Neural cell (in vitro differentiated cells): ENCODE results near the gene ZXDC. TPM values are rescaled to one million over a fixed set of nuclear protein-coding genes. Genes with fewer than 3 reads are reported as not detected.

ENCODE experiments used
- H2AFZ ChIP-seq: fragments of 200-600, 300-800 bp; sonication (generic), shearing (Covaris generic); 2 replicates; pipeline ENCODE4 v1.6.0; 2014; ENCODE audit warnings: low read depth, mild to moderate bottlenecking, antibody characterized with exemption, low read length, moderate library complexity
- H3F3A ChIP-seq: fragments of 200-600 bp; shearing (Covaris generic); 2 replicates; pipeline ENCODE4 v1.6.1; 2016; ENCODE audit warnings: mild to moderate bottlenecking, moderate library complexity, mixed read lengths, antibody characterized with exemption, low read length; ENCODE audit not compliant: insufficient read depth, poor library complexity, severe bottlenecking
- H3K27ac ChIP-seq: fragments of 200-600, 300-800 bp; sonication (generic), shearing (Covaris generic); 2 replicates; pipeline ENCODE4 v1.5.1; 2014; ENCODE audit warnings: mild to moderate bottlenecking, low read length, moderate library complexity
- H3K27me3 ChIP-seq: fragments of 300-800, 200-600 bp; sonication (generic), shearing (Covaris generic); 2 replicates; pipeline ENCODE4 v1.6.0; 2014; ENCODE audit warnings: mild to moderate bottlenecking, low read depth, low read length, moderate library complexity; ENCODE audit not compliant: insufficient read depth
- H3K36me3 ChIP-seq: fragments of 300-800, 200-600 bp; sonication (generic), shearing (Covaris generic); 2 replicates; pipeline ENCODE4 v1.5.1; 2014; ENCODE audit warnings: mild to moderate bottlenecking, antibody characterized with exemption, low read length, moderate library complexity; ENCODE audit not compliant: insufficient read depth
- H3K4me2 ChIP-seq: fragments of 300-800, 200-600 bp; sonication (generic), shearing (Covaris generic); 2 replicates; pipeline ENCODE4 v1.6.0; 2014; ENCODE audit warnings: mild to moderate bottlenecking, low read length
- H3K4me3 ChIP-seq: fragments of 300-800, 200-600 bp; sonication (generic), shearing (Covaris generic); 2 replicates; pipeline ENCODE4 v1.5.1; 2014; ENCODE audit warnings: mild to moderate bottlenecking, low read length, moderate library complexity
- H3K79me2 ChIP-seq: fragments of 200-600 bp; shearing (Covaris generic); replicated peaks from 2 replicates; pipeline ENCODE4 v1.6.0; 2014; ENCODE audit warnings: mild to moderate bottlenecking, low read length, moderate library complexity; ENCODE audit not compliant: insufficient read depth
- H3K9ac ChIP-seq: fragments of 300-800, 200-600 bp; sonication (generic), shearing (Covaris generic); 2 replicates; pipeline ENCODE4 v1.6.1; 2016; ENCODE audit warnings: mild to moderate bottlenecking, low read length, mixed read lengths
- H3K9me2 ChIP-seq: fragments of 200-600 bp; shearing (Covaris generic); 2 replicates; pipeline ENCODE4 v1.6.1; 2016; ENCODE audit warnings: mild to moderate bottlenecking, low read length, mixed read lengths; ENCODE audit not compliant: insufficient read depth
- H3K9me3 ChIP-seq: fragments of 200-600, 300-800 bp; sonication (generic), shearing (Covaris generic); 2 replicates; pipeline ENCODE4 v1.6.1; 2016; ENCODE audit warnings: mild to moderate bottlenecking, mixed run types, low read length, moderate library complexity, mixed read lengths
- H4K20me1 ChIP-seq: fragments of 200-600 bp; shearing (Covaris generic); 2 replicates; pipeline ENCODE4 v1.6.1; 2016; ENCODE audit warnings: mild to moderate bottlenecking, mixed run types; ENCODE audit not compliant: insufficient read depth
- EP300 ChIP-seq: fragments of 450-650 bp; conservative IDR thresholded peaks from 2 replicates; pipeline ENCODE4 v1.6.1; 2014; ENCODE audit warnings: antibody characterized with exemption, mild to moderate bottlenecking, moderate library complexity; ENCODE audit not compliant: poor library complexity, severe bottlenecking
- EZH2 ChIP-seq: fragments of 200-600, 300-800 bp; shearing (Covaris generic), sonication (generic); IDR thresholded peaks from 2 replicates; pipeline ENCODE4 v1.6.1; 2014; ENCODE audit warnings: antibody characterized with exemption, low read length, borderline replicate concordance, mild to moderate bottlenecking; ENCODE audit not compliant: insufficient read depth, poor library complexity, severe bottlenecking
- MXI1 ChIP-seq: fragments of 450-650 bp; conservative IDR thresholded peaks from 2 replicates; pipeline ENCODE4 v1.6.1; 2014; ENCODE audit warnings: antibody characterized with exemption, mild to moderate bottlenecking; ENCODE audit not compliant: poor library complexity, severe bottlenecking
- POLR2AphosphoS5 ChIP-seq: IDR thresholded peaks from 2 replicates; pipeline ENCODE4 v1.6.1; 2012
- RAD21 ChIP-seq: fragments of 450-650 bp; conservative IDR thresholded peaks from 2 replicates; pipeline ENCODE4 v1.6.1; 2014; ENCODE audit warnings: antibody characterized with exemption, mild to moderate bottlenecking, moderate library complexity
- TAF1 ChIP-seq: IDR thresholded peaks from 2 replicates; pipeline ENCODE4 v1.6.1; 2012; ENCODE audit warnings: low read depth
- polyA plus RNA-seq: library from polyadenylated mRNA; depleted of rRNA; stranded (reverse); fragments of >200 nt; gene quantifications from 2 replicates; pipeline ENCODE4 v1.2.3, GENCODE V29; 2014
- TF ChIP-seq, protein P1 (sequence below): IDR thresholded peaks from 2 replicates; pipeline ENCODE4 v1.6.1; 2012; ENCODE audit warnings: borderline replicate concordance

Gene ZXDC
- polyA plus RNA-seq, 1 donor from 2014 or later, result 22.2 TPM

DNA sequence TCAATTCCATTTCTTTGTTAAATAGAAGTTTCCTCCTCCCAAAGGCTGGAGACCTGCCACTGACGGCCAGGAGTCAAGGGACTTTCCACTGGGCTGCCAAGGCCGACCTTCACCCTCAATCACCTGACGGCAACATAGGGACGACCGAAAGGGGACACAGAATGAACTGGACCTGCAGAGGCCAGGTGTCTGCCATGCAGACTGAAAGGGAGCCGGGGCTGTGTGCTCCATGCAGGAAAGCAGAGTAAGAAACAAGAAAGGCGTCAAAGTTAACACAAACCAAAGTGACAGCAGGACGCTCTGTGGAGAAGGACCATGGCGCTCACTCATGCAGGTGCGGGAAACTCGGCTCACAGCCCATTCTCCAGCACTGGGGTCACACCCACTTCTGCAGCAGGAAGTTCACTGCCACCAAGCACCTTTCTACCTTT is 26.1 kb downstream of the ZXDC start:
- H3K9me2 ChIP-seq, result no peaks in the 10 kb centered on the region
- H2AFZ ChIP-seq, result no peak overlapping the region
- no peak overlapping the region for H3K27ac ChIP-seq
- H3K36me3 ChIP-seq, result no peaks in the 10 kb centered on the region
- H3K79me2 ChIP-seq, result no peaks in the 10 kb centered on the region
- no peaks in the 10 kb centered on the region for H4K20me1 ChIP-seq
- H3K9ac ChIP-seq, result no peak overlapping the region
- H3K9me3 ChIP-seq, result no peaks in the 10 kb centered on the region
- TF ChIP-seq EP300 (no peak), POLR2AphosphoS5 (no peak)
- H3K4me2 ChIP-seq, result no peak overlapping the region
- no peak overlapping the region for H3K4me3 ChIP-seq
- H3K27me3 ChIP-seq, result no peaks in the 10 kb centered on the region
- no peaks in the 10 kb centered on the region for H3F3A ChIP-seq

DNA sequence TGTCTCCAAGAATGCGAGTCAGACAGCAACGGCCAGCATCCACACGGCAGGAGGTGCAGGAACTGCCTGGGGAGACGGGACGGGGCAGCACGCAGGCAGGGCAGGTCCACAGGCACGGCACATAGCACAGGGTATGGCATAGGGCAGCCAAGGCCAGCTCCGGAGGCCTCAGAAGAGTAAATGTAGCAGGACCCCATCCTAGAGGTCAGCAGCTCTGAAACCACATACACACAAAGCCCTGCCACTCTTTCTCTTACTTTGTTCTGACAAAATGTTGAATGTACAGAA is 26.9 kb downstream of the ZXDC start:
- H3K36me3 ChIP-seq, result no peaks in the 10 kb centered on the region
- no peak overlapping the region for H3K4me3 ChIP-seq
- no peaks in the 10 kb centered on the region for H4K20me1 ChIP-seq
- no peaks in the 10 kb centered on the region for H3F3A ChIP-seq
- H3K27ac ChIP-seq, result no peak overlapping the region
- H3K79me2 ChIP-seq, result no peaks in the 10 kb centered on the region
- TF ChIP-seq EZH2, result no peak
- TF ChIP-seq, protein P1, sequence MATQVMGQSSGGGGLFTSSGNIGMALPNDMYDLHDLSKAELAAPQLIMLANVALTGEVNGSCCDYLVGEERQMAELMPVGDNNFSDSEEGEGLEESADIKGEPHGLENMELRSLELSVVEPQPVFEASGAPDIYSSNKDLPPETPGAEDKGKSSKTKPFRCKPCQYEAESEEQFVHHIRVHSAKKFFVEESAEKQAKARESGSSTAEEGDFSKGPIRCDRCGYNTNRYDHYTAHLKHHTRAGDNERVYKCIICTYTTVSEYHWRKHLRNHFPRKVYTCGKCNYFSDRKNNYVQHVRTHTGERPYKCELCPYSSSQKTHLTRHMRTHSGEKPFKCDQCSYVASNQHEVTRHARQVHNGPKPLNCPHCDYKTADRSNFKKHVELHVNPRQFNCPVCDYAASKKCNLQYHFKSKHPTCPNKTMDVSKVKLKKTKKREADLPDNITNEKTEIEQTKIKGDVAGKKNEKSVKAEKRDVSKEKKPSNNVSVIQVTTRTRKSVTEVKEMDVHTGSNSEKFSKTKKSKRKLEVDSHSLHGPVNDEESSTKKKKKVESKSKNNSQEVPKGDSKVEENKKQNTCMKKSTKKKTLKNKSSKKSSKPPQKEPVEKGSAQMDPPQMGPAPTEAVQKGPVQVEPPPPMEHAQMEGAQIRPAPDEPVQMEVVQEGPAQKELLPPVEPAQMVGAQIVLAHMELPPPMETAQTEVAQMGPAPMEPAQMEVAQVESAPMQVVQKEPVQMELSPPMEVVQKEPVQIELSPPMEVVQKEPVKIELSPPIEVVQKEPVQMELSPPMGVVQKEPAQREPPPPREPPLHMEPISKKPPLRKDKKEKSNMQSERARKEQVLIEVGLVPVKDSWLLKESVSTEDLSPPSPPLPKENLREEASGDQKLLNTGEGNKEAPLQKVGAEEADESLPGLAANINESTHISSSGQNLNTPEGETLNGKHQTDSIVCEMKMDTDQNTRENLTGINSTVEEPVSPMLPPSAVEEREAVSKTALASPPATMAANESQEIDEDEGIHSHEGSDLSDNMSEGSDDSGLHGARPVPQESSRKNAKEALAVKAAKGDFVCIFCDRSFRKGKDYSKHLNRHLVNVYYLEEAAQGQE, result no peak
- no peak for TF ChIP-seq TAF1
- no peak for TF ChIP-seq MXI1
- TF ChIP-seq EP300, result no peak
- TF ChIP-seq RAD21, result no peak
- no peak overlapping the region for H2AFZ ChIP-seq
- no peaks in the 10 kb centered on the region for H3K9me3 ChIP-seq
- no peak overlapping the region for H3K4me2 ChIP-seq
- no peaks in the 10 kb centered on the region for H3K9me2 ChIP-seq
- H3K27me3 ChIP-seq, result no peaks in the 10 kb centered on the region
- H3K9ac ChIP-seq, result no peak overlapping the region

- Histone ChIP-seq H3K4me2 (no peak overlapping the region), H3K27ac (no peak overlapping the region), H3F3A (no peaks in the 10 kb centered on the region), H2AFZ (no peak overlapping the region), H3K36me3 (no peaks in the 10 kb centered on the region), H4K20me1 (no peaks in the 10 kb centered on the region), H3K79me2 (no peaks in the 10 kb centered on the region), H3K27me3 (no peaks in the 10 kb centered on the region), H3K9me2 (no peaks in the 10 kb centered on the region), H3K4me3 (no peak overlapping the region), H3K9ac (no peak overlapping the region), H3K9me3 (no peaks in the 10 kb centered on the region)
- TF ChIP-seq MXI1, result no peak
- TF ChIP-seq EP300, result no peak
- no peak for TF ChIP-seq RAD21
Measured at GRCh38 chr3:126448136-126448892, 27.4 kb downstream of the ZXDC start.
